Right atrium auricular region (tissue), 2 donors: ENCODE measurements around the gene CACNA1A. TPM values are rescaled to one million over a fixed set of nuclear protein-coding genes. Genes with fewer than 3 reads are reported as not detected.

Source experiments
- DNase-seq: peaks from one replicate; pipeline ENCODE4 v3.0.0-alpha.2; 2019; ENCODE audit warnings: low spot score
- H3K27ac ChIP-seq, 2 donors: fragments of 200-600 bp; sonication (generic); 1 replicate in 1 of 2; 2 replicates in 1 of 2; pipeline ENCODE4 v1.5.1; 2016 to 2019
- H3K27me3 ChIP-seq, 2 donors: fragments of 200-600 bp; sonication (generic); one replicate each; pipeline versions ENCODE4 v1.5.1 to v1.6.0; 2017 to 2019
- H3K36me3 ChIP-seq: fragments of 200-600 bp; sonication (generic); one replicate; pipeline ENCODE4 v1.5.1; 2016
- H3K4me1 ChIP-seq, 2 donors: fragments of 200-600 bp; sonication (generic); one replicate each; pipeline versions ENCODE4 v1.5.1 to v1.6.0; 2017 to 2019
- H3K4me3 ChIP-seq, 2 donors: fragments of 200-600 bp; sonication (generic); 1 replicate in 1 of 2; 2 replicates in 1 of 2; pipeline ENCODE4 v1.5.1; 2017 to 2019; ENCODE audit warnings: mild to moderate bottlenecking in 1 of 2, moderate library complexity in 1 of 2
- H3K9me3 ChIP-seq, 2 donors: fragments of 200-600 bp; sonication (generic); one replicate each; pipeline ENCODE4 v1.5.1; 2019
- total RNA-seq, 2 donors: library from RNA; depleted of rRNA; stranded (reverse); fragments of >200 nt; gene quantifications; one replicate each; pipeline ENCODE4 v1.1.0, GENCODE V29; 2016
- TF ChIP-seq, protein P1 (sequence below), 2 donors: fragments of 200-600 bp; sonication (generic); IDR thresholded peaks; one replicate each; pipeline ENCODE4 v1.5.1; 2019; ENCODE audit warnings: antibody characterized with exemption in 2 of 2

Gene CACNA1A
- total RNA-seq, 2 donors from 2014 or later, result 0.28 to 0.48 TPM

DNA sequence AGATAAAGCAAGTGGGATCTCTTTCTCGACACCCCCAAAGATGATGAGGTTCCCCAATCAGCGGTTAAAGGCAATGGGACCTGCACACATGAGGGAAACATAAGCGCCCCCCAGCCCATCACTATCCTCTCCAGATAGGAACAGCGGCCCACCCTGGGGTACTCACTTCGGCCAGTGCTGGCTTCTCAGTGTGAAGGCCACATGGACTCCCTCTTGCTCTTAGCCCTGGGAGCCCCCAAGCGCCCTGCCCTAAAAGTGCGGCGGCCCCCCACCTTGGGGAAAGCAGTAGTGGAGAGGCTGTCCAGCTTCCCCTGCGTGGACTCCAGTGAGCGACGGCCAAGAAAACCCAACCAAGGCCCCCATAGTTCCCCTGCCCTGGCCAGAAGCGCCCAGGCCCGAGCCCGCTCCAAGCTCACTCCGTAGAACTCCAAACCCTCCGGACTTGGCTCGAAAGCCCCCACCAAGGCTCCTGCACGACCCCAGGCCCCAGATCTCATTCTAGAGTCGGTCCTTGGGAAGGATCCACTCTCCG, 1.0 kb downstream of the CACNA1A start:
- H3K4me3 ChIP-seq, result no peak overlapping the region
- no peak for DNase-seq
- H3K27ac ChIP-seq, result no peak overlapping the region
- H3K27me3 ChIP-seq, result peaks cover 3 to 20% of the 10 kb centered on the region in 2 donors
- peaks cover 0 to 8% of the 10 kb centered on the region in 2 donors for H3K4me1 ChIP-seq
- H3K36me3 ChIP-seq, result no peaks in the 10 kb centered on the region
- no peaks in the 10 kb centered on the region for H3K9me3 ChIP-seq
- TF ChIP-seq, protein P1, sequence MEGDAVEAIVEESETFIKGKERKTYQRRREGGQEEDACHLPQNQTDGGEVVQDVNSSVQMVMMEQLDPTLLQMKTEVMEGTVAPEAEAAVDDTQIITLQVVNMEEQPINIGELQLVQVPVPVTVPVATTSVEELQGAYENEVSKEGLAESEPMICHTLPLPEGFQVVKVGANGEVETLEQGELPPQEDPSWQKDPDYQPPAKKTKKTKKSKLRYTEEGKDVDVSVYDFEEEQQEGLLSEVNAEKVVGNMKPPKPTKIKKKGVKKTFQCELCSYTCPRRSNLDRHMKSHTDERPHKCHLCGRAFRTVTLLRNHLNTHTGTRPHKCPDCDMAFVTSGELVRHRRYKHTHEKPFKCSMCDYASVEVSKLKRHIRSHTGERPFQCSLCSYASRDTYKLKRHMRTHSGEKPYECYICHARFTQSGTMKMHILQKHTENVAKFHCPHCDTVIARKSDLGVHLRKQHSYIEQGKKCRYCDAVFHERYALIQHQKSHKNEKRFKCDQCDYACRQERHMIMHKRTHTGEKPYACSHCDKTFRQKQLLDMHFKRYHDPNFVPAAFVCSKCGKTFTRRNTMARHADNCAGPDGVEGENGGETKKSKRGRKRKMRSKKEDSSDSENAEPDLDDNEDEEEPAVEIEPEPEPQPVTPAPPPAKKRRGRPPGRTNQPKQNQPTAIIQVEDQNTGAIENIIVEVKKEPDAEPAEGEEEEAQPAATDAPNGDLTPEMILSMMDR (IDR thresholded peaks at IDR 0.05), result no peak

DNA sequence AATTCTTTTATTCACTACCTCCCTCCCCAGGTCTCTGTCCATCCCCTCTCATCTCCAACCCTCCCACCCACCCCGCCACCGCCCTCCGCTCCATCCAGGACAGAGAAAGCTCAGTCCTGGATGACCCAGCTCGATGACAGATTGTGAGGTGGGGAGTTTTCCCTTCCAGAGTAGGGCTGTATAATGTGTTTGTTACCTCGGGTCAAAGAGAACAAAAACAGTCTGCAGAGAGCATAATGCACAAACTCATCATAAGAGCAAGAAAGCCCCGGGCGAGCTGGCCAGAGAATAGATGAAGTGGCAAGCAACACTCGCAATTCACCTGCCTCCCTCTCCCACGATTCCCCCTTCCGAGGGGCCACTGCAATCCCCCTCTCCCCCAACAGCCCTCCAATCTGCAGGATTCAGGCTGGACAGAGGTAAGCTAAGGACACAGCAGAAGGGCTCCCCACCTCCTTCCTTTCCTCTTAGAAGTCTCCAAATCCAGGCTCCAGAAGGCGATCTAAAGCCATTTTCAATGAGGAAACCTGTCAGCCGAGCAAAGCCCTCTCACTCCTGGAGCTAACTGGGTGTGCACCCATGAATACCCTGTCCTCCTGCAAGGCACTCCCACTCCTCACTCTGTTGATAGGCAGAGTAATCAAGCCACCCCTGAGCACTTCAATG, 2.6 kb downstream of the CACNA1A start:
- H3K27me3 ChIP-seq, result peaks cover 3 to 20% of the 10 kb centered on the region in 2 donors

DNA sequence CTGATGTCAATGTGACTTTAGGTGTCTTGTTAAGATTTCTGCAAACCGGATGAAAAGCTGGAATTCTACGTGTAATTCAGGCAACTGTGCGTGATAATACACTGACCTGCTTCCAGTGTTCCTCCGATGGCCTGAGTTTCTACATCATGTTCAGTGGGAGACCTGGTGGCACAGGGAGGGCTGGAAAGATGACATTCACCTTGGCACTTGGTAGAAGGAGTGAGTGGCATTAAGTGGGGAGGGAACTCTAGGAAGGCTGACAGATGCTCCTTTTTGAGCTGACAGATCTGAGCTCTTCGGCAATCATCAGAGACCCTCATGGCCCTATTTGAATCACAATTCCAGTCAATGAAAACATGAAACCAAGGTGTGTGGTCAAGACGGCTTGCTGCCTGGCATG, 4.0 kb downstream of the CACNA1A start:
- H3K27me3 ChIP-seq, result peaks cover 3 to 13% of the 10 kb centered on the region in 2 donors
- no peaks in the 10 kb centered on the region for H3K36me3 ChIP-seq
- H3K4me3 ChIP-seq, result no peak overlapping the region
- H3K27ac ChIP-seq, result no peak overlapping the region
- DNase-seq, result no peak
- H3K4me1 ChIP-seq, result peaks cover 0 to 8% of the 10 kb centered on the region in 2 donors
- TF ChIP-seq, protein P1 (IDR thresholded peaks at IDR 0.05), result no peak
- no peaks in the 10 kb centered on the region for H3K9me3 ChIP-seq

More for the DNA sequence above, 2.6 kb downstream of the CACNA1A start:
- Histone ChIP-seq H3K27ac (no peak overlapping the region), H3K4me3 (no peak overlapping the region), H3K9me3 (no peaks in the 10 kb centered on the region), H3K4me1 (peaks cover 0 to 8% of the 10 kb centered on the region in 2 donors), H3K36me3 (no peaks in the 10 kb centered on the region)
- no peak for DNase-seq
- TF ChIP-seq, protein P1 (IDR thresholded peaks at IDR 0.05), result no peak

DNA sequence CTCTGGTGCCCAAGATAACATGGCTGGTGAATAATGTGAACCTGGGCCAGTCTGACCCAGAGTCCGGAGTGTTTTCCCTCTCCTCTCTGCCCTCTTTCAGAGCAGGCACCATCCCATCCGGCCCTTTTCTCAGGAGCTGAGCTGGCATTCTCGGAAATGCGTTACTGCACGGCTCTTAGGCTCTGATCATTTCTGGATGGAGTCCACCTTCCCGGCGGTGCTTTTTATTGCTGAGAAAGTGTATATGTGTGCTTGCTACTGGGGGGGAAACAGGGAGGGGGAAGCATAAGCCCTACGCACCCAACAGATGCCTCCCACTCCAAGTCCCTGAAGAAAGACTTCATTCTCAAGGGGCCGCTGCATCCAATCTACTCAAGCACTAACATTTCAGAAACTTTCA, 6.6 kb downstream of the CACNA1A start:
- H3K36me3 ChIP-seq, result no peaks in the 10 kb centered on the region
- no peak for DNase-seq
- H3K27me3 ChIP-seq, result no peaks in the 10 kb centered on the region
- TF ChIP-seq, protein P1 (IDR thresholded peaks at IDR 0.05), result no peak
- no peaks in the 10 kb centered on the region for H3K4me1 ChIP-seq
- H3K27ac ChIP-seq, result no peak overlapping the region
- no peak overlapping the region for H3K4me3 ChIP-seq
- H3K9me3 ChIP-seq, result no peaks in the 10 kb centered on the region

DNA sequence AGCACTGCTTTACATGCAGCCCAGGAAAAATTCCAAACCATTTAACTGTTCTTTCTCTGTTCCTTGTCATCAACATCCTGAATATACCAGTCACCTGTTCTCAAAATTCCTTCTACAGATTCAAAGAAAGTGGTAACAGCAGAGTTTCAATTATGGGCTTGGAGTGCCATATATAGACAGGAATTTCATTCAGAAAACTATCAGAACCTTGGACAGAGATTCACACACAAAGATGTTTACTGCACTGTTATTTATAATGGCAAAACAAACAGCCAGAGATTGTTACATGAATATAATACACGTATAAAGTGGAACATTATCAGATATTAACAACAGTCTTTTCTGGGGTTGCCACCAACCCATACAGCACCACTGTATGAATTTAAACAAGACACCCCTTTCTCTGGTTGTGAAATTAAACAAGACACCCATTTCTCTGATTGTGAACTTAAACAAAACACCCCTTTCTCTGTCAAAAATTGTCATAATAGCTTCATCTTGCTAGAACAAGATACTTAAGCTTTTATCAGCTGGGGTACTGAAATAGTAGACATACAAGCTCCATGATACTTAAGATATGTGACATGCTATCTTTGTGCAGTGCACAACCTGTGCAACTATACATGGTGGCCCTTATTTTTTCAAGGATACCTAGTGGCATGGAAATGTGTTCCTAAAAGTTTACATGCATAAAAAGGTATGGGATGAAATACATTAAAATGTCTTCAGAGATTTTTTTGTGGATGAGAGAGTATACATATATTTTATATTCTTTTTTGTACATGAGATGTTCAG, 12.6 kb downstream of the CACNA1A start:
- H3K4me1 ChIP-seq, result no peaks in the 10 kb centered on the region
- H3K36me3 ChIP-seq, result no peaks in the 10 kb centered on the region
- TF ChIP-seq, protein P1 (IDR thresholded peaks at IDR 0.05), result no peak
- H3K4me3 ChIP-seq, result no peak overlapping the region
- no peak for DNase-seq
- no peaks in the 10 kb centered on the region for H3K9me3 ChIP-seq
- H3K27me3 ChIP-seq, result no peaks in the 10 kb centered on the region
- no peak overlapping the region for H3K27ac ChIP-seq
